GM19035 (cell line): ENCODE data around the gene SLC25A21.
"Not testable (repeated sequence)": the region's sequence is repeated elsewhere in the genome, so short reads cannot be mapped to it uniquely, and the experiment has no call there.

Experiments used
- ATAC-seq: cut with Tn5 transposase; IDR thresholded peaks from one replicate; pipeline ENCODE4 v1.9.1; 2021; ENCODE audit not compliant: unreplicated experiment

The SLC25A21 gene

DNA sequence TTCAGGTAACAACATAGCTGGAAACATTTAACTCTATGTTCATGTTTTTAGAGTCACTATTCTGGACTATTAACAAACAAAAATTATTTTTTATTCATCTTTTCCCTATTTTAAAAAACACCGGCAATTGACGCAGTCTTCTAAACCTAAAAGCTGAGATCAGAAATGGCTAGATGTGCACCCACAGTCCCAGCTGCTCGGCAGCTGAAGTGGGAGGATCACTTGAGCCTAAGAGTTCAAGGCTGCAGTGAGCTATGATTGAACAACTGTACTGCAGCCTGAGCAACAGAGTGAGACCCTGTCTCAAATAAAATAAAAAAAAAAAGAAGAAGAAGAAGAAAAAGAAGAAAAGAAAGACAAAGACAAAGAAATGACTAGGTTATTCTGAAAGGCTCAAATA is 446.3 kb downstream of the SLC25A21 start:
- no peak for ATAC-seq

DNA sequence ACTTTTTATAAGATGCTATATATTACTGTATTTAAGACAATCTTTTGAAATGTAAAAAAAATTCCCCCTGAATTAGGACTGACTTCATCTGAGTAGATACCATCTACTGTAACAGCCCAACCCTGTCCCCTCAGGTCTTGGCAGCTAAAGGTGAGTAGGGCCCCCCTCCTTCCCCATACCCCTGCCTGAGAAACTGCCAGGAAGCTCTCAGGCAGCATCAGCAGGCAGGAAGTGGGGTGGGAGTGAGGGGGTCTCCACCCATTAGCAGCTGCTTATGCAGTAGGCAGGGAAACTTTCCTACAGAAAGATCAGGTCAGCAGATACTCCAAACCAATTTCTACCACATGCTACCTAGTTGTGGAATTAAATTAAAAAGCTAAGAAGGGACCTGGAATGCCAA is 448.2 kb downstream of the SLC25A21 start:
- ATAC-seq = no peak

DNA sequence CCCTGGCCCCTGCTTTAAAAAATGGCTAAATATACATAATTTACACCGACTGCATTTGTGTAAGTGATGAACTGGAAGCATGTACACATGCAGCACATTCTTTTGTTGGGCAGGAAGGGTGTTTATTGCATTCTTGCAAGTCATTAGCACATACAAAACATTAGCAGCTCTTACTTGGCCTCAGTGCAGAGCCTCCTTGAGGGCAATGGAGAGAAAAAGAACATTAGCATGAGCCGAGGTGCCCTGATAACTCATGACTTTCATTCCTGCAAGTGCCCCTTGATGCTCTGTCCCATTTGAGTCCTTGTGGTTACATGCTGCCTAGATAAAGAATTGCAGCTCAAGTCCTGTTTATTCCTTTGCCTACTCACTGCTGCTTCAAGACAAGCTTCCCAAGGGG is 448.9 kb downstream of the SLC25A21 start:
- ATAC-seq = no peak

DNA sequence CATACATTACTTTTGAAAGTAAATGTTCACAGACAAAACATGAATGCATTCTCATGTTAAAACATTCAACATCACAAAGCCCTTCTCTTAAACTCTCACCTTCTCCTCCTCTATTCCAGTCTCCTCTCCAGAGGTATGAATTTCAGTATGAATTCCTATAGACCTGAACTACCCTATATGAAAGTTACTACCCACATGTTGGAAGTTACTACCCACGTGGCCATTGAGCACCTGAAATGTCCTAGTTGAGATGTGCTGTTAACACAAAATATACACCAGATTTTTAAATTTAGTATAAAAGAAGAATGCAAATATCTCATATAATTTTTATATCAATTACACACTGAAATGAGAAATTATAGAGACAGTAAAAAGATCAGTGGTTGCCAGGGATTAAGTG is 450.5 kb downstream of the SLC25A21 start:
- ATAC-seq = no peak

DNA sequence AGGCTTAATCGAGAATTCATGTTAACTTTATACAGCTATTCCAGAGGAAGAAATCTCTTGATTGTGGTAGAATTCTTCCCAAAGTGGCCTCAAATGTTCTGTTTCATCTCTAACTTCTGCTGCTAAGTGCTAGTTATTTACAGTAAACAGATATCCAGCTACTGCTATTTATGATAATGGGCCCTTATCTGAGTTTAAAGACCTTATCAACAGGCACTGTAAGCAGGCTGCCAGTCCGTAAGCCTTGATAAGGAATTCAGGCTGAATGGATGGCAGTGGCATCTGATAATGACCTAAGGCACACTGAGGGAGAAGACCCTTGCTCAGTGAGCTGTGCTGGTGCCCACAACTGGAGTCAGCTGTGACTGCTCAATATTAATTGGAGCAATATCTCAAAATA is 451.7 kb downstream of the SLC25A21 start:
- no peak for ATAC-seq

DNA sequence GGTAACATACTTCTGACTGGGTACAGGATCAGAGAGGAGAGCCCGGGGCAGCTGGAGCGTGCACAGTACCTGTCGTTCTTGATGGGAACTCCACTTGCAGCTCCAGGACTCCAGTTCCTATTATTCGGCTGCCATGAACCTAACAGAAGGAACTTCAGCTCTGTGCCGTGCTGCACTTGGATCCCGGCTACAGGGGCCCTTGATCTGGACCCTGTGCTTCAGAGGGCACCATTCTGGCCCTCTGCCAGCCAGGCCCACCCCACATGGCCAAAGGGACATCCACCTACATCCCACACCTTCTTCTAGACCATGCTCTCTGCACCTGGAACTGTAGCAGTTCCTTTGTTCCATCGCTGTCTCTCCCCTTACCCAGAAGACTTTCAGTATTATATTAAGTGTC is 452.6 kb downstream of the SLC25A21 start:
- ATAC-seq = no peak

DNA sequence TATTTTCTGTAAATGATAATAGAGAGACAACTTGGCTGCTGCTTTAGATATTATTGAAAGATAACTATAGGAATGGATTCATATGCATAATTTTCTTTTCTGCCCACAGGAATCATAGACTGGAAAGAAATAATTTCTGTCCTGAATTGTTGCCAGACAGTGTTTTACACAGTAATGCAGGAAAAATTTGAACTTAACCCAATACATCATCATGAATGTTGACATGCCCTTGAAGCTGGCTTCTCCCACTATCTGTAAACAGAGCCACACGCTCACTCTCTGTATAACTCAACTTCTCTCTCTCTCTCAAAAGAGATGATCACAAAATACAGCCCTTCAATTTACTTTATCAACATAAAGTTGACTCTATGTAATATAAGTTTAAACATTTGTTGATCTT is 454.2 kb downstream of the SLC25A21 start:
- ATAC-seq = no peak

DNA sequence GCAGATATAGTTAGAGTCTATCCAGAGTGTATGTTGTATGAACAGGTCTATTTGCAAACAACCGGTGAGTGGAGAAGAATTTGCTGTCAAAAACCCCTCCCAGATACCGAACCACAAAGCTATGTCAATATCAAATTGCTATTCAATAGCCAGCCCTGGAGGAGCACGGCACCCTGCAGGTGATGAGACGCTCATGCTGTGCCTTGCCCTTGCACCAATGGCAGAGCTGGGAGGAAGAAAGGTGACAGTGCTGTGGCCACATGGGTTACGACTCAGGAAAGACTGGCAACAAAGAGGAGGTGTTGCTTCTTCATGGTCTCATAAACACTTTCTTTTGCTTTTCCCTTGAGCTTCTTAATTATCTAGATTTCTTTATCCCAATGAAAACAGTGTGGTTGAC is 455.0 kb downstream of the SLC25A21 start:
- no peak for ATAC-seq

DNA sequence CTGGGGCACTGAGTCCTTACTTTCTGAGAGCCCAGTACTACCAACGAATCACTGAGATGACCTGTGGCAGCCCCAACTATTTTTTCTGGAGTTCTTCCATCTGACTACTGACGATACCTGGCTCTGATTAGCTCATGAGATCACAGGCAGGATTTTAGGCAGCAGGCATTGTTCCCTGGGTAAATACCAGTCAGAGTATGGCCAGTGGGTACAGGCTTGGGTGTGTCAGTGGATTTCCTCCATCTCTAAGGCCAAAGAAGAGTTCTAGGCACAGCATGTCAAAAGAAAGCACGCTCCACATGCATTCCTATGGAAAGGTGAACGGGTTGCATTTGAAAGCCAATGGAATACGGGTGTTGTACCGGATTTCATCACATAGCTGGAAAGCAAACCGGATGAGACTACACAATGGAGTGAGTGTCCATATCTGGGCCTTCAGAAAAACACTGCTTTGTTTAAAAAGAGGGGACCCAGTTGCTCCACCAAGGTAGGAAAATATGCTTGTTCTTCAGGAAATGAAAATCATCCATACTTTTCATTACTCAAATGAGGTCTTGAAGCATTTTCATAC is 455.7 kb downstream of the SLC25A21 start:
- ATAC-seq = no peak

DNA sequence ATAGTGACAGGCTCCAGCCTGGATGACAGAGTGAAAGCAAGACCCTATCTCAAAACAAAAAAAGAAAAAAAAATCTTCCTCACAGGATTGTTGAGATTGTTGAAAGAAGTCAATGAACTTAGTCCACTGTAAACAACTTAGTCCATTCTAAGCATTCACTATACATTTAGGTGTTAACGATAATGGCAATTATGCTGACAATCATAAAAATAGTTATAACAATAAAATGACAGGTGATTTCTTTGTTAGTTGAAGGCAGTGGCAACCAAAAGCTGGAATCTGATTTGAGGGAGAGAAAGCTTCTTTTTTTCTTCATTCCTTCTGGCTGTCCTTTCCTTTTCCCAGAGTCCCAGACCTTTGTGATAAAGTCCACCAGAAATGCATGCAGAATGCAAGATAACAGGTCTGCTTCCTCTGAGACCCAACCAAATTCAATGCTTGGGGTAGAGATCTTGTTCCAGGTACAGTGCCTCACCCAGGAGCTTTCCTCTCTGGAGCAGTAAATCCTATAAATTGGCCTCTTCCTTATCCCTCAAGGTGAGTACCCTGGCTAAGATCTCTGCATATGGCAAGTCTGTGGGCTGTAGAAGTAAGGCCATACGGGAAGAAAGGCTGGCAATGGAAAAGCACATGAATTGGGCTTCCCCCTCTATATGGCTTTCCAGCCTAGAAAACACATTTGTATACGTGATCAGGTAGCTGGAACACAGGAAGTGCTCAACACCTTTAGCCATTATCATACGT is 458.3 kb downstream of the SLC25A21 start:
- no peak for ATAC-seq

DNA sequence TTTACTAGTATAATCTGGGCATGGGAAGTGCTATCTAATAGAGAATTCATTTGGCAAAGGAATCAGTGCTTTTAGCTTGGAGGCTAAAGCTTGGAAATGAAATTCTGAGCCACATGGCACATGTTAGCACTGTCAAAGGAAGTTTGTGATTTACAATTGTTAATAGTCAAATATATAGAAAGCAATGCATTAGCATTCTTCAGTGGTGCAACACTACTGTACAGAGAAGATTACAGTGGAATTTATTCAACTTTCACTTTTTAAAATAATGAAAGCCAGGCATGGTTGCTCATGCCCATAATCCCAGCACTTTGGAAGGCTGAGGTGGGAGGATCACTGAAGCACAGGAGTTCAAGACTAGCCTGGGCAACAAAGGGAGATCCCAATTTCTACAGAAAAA is 464.8 kb downstream of the SLC25A21 start:
- no peak for ATAC-seq

DNA sequence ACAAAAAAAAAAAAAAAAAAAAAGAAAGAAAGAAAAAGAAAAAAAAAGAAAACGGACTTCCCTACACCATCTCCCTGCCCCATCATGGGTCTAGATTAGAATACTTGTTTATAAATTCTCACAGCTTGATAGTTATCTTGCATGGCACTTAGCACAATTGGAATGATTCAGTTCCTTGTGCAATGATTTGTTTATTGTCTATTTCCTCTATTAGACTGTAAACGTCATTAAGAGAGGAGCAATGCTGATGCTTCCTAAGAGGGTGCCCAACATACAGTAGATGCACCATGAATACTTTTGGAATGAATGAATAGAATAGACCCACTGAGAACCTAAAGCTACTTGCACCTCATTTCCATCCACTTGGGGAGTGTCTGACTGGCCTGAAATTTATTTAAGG is 469.9 kb downstream of the SLC25A21 start:
- no peak for ATAC-seq

DNA sequence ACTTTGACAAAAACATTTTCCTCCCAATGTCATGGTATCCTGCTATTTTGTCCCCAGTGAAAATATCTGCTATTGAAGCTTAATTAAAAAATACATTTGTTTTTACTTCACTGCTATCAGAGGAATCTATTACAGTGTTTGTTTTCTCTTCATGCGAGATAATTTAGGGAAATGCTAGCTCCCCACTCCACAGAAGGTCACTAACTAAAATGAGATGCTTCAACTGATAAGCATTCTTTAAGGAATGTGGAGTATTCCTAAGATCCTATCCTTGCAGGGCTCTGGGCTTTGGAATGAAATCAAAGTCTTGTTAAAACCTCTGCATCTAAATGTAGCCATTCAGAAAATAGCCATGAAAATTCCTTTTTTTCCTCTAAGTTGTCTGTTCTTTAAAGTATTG is 471.3 kb downstream of the SLC25A21 start:
- no peak for ATAC-seq

DNA sequence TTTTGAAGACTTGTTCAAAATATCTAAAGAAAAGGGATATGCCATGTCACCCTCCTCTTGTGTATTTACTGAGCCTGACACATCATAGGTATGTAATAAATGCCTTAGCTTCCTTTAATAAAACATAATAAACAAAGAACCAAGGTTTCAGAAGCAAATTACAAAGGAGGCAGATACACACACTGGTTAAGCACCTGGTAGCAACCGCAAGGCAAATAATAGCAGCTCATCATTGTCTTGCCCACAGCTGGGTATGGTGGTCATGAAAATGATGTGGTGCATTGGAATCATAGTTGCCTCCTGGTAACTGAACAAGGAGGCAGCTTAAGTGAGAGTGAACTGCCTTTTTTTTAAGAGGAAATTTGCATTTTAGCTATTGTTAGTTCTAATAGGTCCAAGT is 471.8 kb downstream of the SLC25A21 start:
- ATAC-seq = no peak

DNA sequence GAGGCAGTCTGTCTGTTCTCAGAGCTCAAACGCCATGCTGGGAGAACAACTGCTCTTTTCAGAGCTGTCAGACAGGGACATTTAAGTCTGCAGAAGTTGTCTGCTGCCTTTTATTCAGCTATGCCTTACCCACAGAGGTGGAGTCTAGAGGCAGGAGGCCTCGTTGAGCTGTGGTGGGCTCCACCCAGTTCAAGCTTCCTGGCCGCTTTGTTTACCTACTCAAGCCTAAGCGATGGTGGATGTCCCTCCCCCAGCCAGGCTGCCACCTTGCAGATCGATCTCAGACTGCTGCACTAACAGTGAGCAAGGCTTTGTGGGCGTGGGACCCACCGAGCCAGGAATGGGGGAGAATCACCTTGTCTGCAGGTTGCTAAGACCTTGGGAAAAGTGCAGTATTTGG is 473.0 kb downstream of the SLC25A21 start:
- ATAC-seq = not testable (repeated sequence)

DNA sequence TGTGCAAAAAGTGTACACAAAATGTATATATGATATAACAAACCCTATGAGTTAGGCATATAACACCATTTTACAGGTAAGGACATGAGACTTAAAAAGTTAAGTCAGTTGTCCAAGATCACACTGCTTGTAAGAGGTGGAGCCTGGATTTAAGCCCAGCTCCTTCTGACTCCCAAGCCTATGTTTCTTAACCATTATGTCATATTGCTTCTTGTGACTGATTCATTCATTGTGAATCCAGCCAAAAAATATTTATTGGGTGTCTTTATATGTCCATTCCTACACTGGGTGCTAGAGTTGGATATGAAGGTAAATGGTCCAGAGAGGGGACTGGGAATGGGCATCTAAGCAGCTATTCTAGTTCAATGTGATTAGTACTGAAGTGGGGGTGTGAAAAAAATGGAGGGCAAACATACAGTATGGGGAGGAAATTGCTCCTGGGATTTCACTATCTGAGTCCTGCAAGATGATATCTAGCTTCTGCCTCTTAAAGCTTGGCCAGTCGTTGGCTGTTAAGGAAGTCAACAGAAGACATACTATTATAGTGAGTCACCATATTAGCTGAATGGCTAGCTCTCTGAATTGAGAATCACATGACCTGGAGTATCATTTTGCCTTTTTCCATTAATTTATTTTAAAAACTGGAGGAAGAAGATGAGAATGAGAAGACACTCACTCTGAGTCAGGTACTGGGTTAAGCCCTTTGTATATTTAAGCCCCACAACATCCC is 481.9 kb downstream of the SLC25A21 start:
- ATAC-seq = no peak

DNA sequence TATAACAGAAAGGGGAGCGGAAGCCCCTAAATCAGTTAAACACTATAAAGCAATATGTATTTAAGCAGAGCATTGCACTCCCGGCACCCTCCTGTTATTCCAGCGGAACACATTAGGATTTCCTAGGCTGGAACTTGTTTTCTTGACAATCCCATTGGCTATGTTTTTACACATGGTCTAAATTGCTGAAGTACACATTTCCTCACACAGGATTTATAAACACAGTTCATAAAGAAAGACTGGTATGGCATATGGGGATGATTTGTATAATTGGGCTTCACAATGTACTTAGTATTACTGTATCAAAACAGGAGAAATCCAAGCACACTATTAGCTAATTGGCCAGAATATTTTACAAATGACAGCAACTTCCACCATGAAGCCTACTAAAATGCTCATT is 487.5 kb downstream of the SLC25A21 start:
- no peak for ATAC-seq

DNA sequence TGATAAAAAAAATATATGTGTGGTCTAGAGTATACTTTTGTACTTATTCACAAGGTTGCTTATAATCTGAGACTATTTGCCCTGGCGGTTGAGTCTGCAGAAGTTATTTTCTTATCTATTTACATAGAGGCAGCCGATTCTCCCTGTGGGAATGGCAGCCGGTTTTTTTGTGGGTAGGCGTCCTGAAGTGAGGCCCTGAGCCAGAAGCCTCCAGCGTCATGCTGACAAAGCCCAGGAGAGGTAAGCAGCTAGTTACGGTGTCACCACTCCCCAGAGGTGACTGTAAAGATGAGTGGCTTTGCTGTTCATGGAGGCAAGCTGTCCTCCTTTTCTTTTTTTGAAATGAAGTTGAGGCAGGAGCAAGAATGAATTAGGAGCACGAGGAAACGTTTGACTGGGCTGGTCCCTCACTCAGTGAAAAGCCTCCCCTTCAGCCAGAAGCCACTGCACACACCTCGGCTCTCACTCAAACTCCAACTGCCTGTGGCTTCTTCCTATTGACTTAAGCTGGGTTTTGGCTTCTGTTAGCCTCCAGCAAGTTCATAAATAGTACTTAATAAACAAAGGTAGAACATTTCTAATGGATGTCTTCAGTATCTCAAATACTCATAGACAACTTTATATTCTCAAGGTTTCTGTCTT is 489.2 kb downstream of the SLC25A21 start:
- no peak for ATAC-seq

DNA sequence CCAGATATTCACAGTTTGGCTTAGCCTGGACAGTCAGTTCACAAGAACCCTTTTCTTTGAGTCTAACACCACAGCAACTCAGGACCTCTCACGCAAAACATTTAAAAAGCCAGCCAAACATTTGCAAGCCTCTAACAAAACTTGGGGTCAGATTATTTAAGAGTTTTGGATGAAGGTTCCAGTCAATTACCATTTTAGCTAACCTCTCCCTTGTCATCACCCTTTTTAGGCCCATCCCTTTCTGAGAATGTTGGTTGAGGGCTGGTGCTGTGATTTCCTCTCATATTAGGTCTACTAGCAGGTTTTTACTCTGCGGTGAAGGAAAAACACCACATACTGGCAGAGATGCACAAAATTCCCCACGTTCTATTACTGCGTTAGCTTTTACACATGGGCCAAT is 490.1 kb downstream of the SLC25A21 start:
- no peak for ATAC-seq

DNA sequence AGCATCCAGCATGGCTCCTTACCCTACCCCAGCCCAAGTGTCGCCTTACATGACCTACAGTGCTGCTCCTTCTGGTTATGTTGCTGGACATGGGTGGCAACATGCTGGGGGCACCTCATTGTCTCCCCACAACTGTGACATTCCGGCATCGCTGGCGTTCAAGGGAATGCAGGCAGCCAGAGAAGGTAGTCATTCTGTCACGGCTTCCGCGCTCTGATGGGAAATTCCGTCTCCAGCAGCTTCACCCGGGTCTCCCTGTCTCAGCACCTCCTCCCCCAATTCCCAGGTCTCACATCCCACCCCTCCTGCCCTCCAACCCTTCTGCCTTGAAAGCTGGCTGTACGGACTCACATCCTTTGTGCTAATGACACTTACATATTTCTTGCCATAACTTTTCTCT is 496.2 kb downstream of the SLC25A21 start:
- ATAC-seq = no peak

DNA sequence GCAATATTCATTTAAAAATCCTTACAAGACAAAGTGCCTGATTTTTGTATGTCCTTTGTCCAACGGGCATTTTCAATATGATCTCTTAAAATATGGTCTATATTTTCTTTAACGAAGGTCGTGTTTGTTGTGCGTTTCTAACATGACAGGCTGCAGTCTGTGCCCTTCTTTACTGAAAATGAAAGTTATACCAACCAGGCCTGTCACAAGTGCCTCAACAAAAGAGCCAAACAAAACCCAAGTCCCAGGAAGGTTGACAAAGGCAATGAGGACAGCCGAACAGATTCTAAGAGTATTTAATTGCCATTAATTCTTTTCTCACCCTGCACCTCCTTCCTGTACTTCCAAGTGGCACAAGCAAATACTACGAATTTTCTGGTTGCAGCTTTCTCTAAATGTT is 496.8 kb downstream of the SLC25A21 start:
- ATAC-seq = no peak

DNA sequence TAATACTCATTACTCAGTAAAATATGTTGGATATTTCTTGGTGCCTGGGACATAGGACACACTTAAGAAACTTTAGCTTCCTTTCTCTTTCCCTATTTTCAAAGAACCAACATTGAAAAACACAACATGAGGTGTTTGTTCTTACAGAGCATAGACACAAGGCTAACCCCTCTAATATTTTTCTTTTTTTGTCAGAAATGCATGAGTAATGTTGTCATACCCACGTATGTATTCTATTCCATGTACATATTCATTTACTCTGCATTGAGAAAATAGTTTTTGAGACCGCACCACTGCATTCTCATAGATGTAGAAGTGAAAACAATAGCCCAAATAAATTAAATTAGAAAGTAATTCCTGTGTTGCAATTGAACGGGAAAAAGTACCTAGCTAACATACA is 497.7 kb downstream of the SLC25A21 start:
- no peak for ATAC-seq
